Measurements from ENCODE around the gene ATF6. TPM values are rescaled to one million over a fixed set of nuclear protein-coding genes. Genes with fewer than 3 reads are reported as not detected.

ATF6 gene
- total and polyA plus RNA-seq, 2 of the 4 experiments (the other 2 are of a cell fraction) = 12.2 to 17.6 TPM

GRCh38 chr1:161826478-161826877 lies 60.4 kb downstream of the ATF6 start:
- dilution Hi-C loops (cut with HindIII; ENCODE audit: low sequenced_read_pairs, unreplicated experiment) = no loop called here
- BruUV-seq (replicated peaks) = no TSS peak

More at GRCh38 chr1:161826478-161826877, 60.4 kb downstream of the ATF6 start:
- intact Hi-C loops (cut with micrococcal nuclease) = no loop called here
- Histone ChIP-seq H2BK5ac (ENCODE audit: low read depth, low read length, poor library complexity, severe bottlenecking) (no peak overlapping the region), H3K27ac (ENCODE audit: insufficient read depth, low read length) (no peak overlapping the region), H2AFZ (replicated peaks; ENCODE audit: low read length, poor library complexity) (no peak overlapping the region), H4K8ac (ENCODE audit: low read depth in 2 of 2, low read length in 2 of 2) (no peak overlapping the region), H3K4me3 (ENCODE audit: insufficient read depth, low read depth, low read length) (no peak overlapping the region), H2AK9ac (replicated peaks; ENCODE audit: low read depth, low read length, poor library complexity) (no peak overlapping the region), H4K20me1 (ENCODE audit: insufficient read depth, low read length) (no peaks in the 10 kb centered on the region), H3K36me3 (ENCODE audit: control insufficient read depth, insufficient read depth, low read length) (no peaks in the 10 kb centered on the region; the same call in 1 of the 2 replicates), H2BK20ac (ENCODE audit: low read depth, low read length) (no peak overlapping the region), H2BK120ac (ENCODE audit: low read depth, low read length) (no peak overlapping the region), H3K9me3 (ENCODE audit: control insufficient read depth, insufficient read depth, low read length) (no peaks in the 10 kb centered on the region), H3K9me1 (ENCODE audit: insufficient read depth, low read length) (no peaks in the 10 kb centered on the region), H3K4me1 (ENCODE audit: control insufficient read depth, insufficient read depth, low read length) (no peaks in the 10 kb centered on the region; the same call in 1 of the 2 replicates), H4K91ac (ENCODE audit: insufficient read depth, low read depth, low read length) (no peak overlapping the region), H3K79me1 (ENCODE audit: low read depth in 1 of 2, low read length in 2 of 2) (0 out of 4 replicates have a peak, but pooled peaks cover 0 to 6% of the 10 kb centered on the region in 2 experiments), H3K4me2 (ENCODE audit: low read depth, low read length) (no peak overlapping the region), H3K4ac (ENCODE audit: low read depth, low read length) (no peak overlapping the region), H3K18ac (ENCODE audit: low read depth, low read length) (no peak overlapping the region), H3K14ac (replicated peaks; ENCODE audit: low read depth, low read length) (no peak overlapping the region), H2AK5ac (ENCODE audit: low read depth, low read length) (no peak overlapping the region), H3K9ac (ENCODE audit: low read depth, low read length) (no peak overlapping the region), H3K27me3 (ENCODE audit: control insufficient read depth, insufficient read depth, low read length) (no peaks in the 10 kb centered on the region), H4K5ac (ENCODE audit: low read depth, low read length) (no peak overlapping the region), H3K56ac (ENCODE audit: extremely low read depth, insufficient read depth, low read length) (no peak overlapping the region), H2BK15ac (ENCODE audit: low read depth, low read length) (no peak overlapping the region), H3K23ac (ENCODE audit: low read depth, low read length) (no peak overlapping the region)
- WGBS, 2 experiments (ENCODE audit: extremely low coverage in 2 of 2, insufficient read length in 1 of 2) = 100% methylated on average over 1 of the region's 2 CpGs; no CpG with 5 or more reads in 1 of the 2 experiments
- CTCF ChIA-PET = interaction anchor here (1.7 kb wide), 1 partner anchor 210 kb away, joined by 7 read pairs; no protein-coding TSS in a partner anchor
- in situ Hi-C loops (cut with MboI; ENCODE audit: low sequenced_read_pairs) = no loop called here
- no peak for ATAC-seq (ENCODE audit: low read depth)
- POLR2A ChIA-PET (ENCODE audit: unreplicated experiment) = no interaction called here
- TF ChIP-seq RAD21 (IDR thresholded peaks at IDR 0.05; ENCODE audit: low read length) = no peak
- TF ChIP-seq BHLHE40 (IDR thresholded peaks at IDR 0.05; ENCODE audit: low read depth, low read length) = no peak
- TF ChIP-seq MXI1 (IDR thresholded peaks at IDR 0.05; ENCODE audit: borderline replicate concordance, low read depth, low read length) = no peak
- DNase-seq = no peak
